GM12892 (cell line): Measurements from ENCODE around the gene PKP3.

ENCODE experiments used
- POLR2A ChIP-seq: IDR thresholded peaks from 2 replicates; pipeline ENCODE4 v1.6.1; 2011; ENCODE audit warnings: low read depth, low read length, control low read depth
- POLR2AphosphoS5 ChIP-seq: IDR thresholded peaks from 2 replicates; pipeline ENCODE4 v1.6.1; 2011; ENCODE audit warnings: low read depth, low read length, control low read depth
- TAF1 ChIP-seq: IDR thresholded peaks from 2 replicates; pipeline ENCODE4 v1.6.1; 2011; ENCODE audit warnings: low read depth, mild to moderate bottlenecking, control low read depth, low read length, borderline replicate concordance

DNA sequence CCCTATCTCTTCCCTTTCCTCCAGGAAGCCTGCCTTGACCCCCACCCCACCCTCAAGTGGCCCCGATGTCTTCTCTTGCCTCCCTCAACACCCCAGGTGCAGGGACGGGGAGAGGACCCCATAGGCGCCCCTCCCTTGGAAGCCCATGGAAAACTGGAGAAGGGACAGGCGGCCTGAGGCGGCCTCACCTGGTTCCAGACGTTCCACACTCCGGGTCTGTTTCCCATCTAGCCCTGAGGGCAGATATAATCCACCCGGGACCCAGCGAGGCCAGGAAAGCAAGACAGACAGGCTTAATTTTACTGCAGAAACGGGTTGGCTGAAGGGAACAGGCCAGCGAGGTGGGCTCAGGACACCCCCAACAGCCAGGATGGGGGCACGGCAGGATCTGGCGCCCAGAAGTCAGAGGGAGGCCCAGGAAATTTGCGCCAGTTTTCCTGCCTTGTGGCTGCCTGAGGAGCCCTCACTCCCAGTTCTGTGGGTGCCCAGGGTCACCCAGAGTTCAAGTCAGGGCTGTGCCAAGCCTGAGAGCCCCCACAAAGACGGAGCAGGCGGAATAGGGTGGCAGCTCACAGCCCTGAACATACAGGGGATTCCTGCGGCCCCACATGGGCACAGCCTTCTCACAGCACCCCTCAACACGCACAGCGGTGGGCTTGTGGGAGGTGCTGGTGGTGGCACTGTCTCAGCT is 23.8 kb downstream of the PKP3 start:
- TF ChIP-seq POLR2AphosphoS5 (no peak), POLR2A (no peak), TAF1 (no peak)
